Measurements from ENCODE around the gene TRAF3. TPM values are rescaled to one million over a fixed set of nuclear protein-coding genes. Genes with fewer than 3 reads are reported as not detected.
"Not testable (repeated sequence)": the region's sequence is repeated elsewhere in the genome, so short reads cannot be mapped to it uniquely, and the experiment has no call there.

The TRAF3 gene
- total RNA-seq, 1 donor from 2014 or later = 25.8 TPM

GRCh38 chr14:102862154-102862773 lies 85.0 kb downstream of the TRAF3 start:
- TF ChIP-seq CTCF (conservative IDR thresholded peaks at IDR 0.05) = no peak
- Mint-ChIP-seq H3K9me3 (peaks cover 17% of the 10 kb centered on the region), H3K27ac (ENCODE audit: unreplicated experiment) (no peak overlapping the region), H3K4me1 (no peaks in the 10 kb centered on the region), H3K4me3 (no peak overlapping the region), H3K36me3 (ENCODE audit: low read depth) (peaks cover 36% of the 10 kb centered on the region), H3K27me3 (ENCODE audit: low read depth) (no peaks in the 10 kb centered on the region)
- no peak for DNase-seq (ENCODE audit: low read depth, low spot score)

GRCh38 chr14:102863381-102863780 lies 86.1 kb downstream of the TRAF3 start:
- Mint-ChIP-seq H3K4me3 (no peak overlapping the region), H3K27ac (ENCODE audit: unreplicated experiment) (no peak overlapping the region), H3K4me1 (no peaks in the 10 kb centered on the region), H3K9me3 (peaks cover 17% of the 10 kb centered on the region), H3K27me3 (ENCODE audit: low read depth) (no peaks in the 10 kb centered on the region), H3K36me3 (ENCODE audit: low read depth) (peaks cover 30% of the 10 kb centered on the region)
- no peak for DNase-seq (ENCODE audit: low read depth, low spot score)
- no peak for TF ChIP-seq CTCF (conservative IDR thresholded peaks at IDR 0.05)

GRCh38 chr14:102865916-102866315 lies 88.7 kb downstream of the TRAF3 start:
- not testable (repeated sequence) for H3K4me1 Mint-ChIP-seq; H3K4me3 Mint-ChIP-seq; DNase-seq (ENCODE audit: low read depth, low spot score); H3K27ac Mint-ChIP-seq (ENCODE audit: unreplicated experiment); H3K9me3 Mint-ChIP-seq; H3K27me3 Mint-ChIP-seq (ENCODE audit: low read depth)
- peaks cover 13% of the 10 kb centered on the region for H3K36me3 Mint-ChIP-seq (ENCODE audit: low read depth)

GRCh38 chr14:102866982-102867761 lies 89.9 kb downstream of the TRAF3 start:
- no peak for TF ChIP-seq CTCF (conservative IDR thresholded peaks at IDR 0.05)
- no peaks in the 10 kb centered on the region for H3K27me3 Mint-ChIP-seq (ENCODE audit: low read depth)
- H3K9me3 Mint-ChIP-seq = peaks cover 3% of the 10 kb centered on the region
- peaks cover 13% of the 10 kb centered on the region for H3K36me3 Mint-ChIP-seq (ENCODE audit: low read depth)
- H3K4me3 Mint-ChIP-seq = no peak overlapping the region
- no peak for DNase-seq (ENCODE audit: low read depth, low spot score)
- H3K4me1 Mint-ChIP-seq = no peaks in the 10 kb centered on the region
- H3K27ac Mint-ChIP-seq (ENCODE audit: unreplicated experiment) = no peak overlapping the region

GRCh38 chr14:102867826-102868580 lies 90.8 kb downstream of the TRAF3 start:
- H3K4me1 Mint-ChIP-seq = no peaks in the 10 kb centered on the region
- TF ChIP-seq CTCF (conservative IDR thresholded peaks at IDR 0.05) = no peak
- no peak overlapping the region for H3K27ac Mint-ChIP-seq (ENCODE audit: unreplicated experiment)
- DNase-seq (ENCODE audit: low read depth, low spot score) = no peak
- H3K4me3 Mint-ChIP-seq = no peak overlapping the region
- no peaks in the 10 kb centered on the region for H3K27me3 Mint-ChIP-seq (ENCODE audit: low read depth)
- H3K36me3 Mint-ChIP-seq (ENCODE audit: low read depth) = peaks cover 9% of the 10 kb centered on the region
- no peaks in the 10 kb centered on the region for H3K9me3 Mint-ChIP-seq
